IPS-NIHi7 (cell line): ENCODE measurements around the gene RNFT2.
"Not testable (repeated sequence)": the region's sequence is repeated elsewhere in the genome, so short reads cannot be mapped to it uniquely, and the experiment has no call there.

Experiments used
- DNase-seq: peaks from one replicate; pipeline ENCODE4 v3.0.0; 2012; ENCODE audit warnings: mixed read lengths; ENCODE audit errors: extremely low spot score

RNFT2 gene

DNA sequence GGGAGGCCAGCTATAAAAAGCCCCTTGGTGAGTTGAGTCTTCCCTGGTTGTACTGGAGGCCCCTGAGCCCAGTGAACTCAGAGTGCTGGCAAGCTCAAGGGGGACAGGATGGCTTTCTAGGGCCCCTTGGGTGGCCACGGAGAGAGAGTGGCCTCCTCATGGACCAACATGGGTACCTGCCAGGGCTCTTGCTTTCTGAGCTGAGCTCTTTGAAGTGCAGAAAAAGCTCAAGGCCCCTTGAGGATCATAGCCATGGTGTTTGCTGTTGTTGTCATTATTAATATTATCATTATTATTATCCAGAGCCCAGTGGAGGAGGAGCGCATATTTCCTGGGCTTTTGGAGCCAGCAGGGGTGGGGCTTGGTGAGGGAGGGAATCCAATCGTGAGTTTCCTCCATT is 6.7 kb downstream of the RNFT2 start:
- no peak for DNase-seq

DNA sequence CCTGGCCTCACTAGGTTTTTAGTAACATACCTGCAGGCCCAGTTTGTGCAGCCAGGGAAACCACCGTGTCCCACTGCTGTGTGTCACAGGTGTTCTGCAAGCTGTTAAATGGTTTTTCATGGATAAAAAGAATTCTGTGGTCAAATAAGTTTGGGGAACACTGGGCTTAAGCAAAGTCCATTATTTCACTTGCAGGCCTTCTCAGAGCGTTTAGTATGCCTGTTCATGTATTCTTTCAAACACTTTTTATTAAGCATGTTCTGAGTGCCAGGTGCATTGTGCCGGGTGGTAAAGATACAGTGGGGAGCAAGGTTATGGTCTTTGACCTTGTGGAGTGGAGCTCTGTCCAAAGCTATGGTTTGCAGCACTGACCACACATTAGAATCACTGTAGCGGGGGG is 7.4 kb downstream of the RNFT2 start:
- DNase-seq: no peak

DNA sequence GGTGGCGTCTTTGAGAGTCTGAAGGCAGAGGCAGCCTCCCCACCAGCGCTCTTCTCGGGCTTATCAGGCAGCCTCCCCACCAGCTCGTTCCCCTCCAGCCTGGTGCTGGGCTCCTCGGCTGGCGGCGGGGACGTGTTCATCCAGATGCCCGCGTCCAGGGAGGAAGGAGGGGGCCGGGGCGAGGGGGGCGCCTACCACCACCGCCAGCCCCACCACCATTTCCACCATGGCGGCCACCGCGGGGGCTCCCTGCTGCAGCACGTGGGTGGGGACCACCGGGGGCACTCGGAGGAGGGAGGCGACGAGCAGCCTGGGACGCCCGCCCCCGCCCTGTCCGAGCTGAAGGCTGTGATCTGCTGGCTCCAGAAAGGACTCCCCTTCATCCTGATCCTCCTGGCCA is 11.8 kb downstream of the RNFT2 start:
- DNase-seq: no peak

DNA sequence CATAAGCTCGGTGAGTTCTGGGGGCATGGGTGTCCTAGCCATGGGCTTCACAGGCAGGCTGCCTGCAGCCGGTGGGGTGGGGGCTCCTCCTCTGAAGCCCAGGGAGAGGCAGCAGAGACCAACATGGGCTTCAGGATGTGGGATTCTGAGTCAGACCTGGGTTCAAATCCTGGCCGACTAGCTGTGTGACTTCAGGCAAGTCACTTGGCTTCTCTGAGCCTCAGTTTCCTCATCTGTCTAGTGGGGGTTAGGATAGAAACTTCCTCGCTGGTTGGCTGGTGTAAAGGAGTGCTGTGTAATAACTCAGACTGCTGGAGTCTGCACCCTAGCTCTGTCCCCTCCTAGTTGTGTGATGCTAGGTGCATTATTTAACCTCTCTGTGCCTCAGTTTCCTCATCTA is 12.2 kb downstream of the RNFT2 start:
- no peak for DNase-seq

DNA sequence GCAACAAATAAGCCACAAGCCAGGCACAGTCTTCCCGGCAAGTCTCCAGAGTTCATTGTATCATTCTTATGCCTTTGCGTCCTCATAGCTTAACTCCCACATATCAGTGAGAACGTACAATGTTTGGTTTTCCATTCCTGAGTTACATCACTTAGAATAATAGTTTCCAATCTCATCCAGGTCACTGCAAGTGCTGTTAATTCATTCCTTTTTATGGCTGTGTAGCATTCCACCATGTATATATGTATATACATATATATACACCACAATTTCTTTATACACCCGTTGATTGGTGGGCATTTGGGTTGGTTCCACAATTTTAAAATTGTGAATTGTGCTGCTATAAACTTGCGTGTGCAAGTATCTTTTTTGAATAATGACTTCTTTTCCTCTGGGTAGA is 16.0 kb downstream of the RNFT2 start:
- not testable (repeated sequence) for DNase-seq

DNA sequence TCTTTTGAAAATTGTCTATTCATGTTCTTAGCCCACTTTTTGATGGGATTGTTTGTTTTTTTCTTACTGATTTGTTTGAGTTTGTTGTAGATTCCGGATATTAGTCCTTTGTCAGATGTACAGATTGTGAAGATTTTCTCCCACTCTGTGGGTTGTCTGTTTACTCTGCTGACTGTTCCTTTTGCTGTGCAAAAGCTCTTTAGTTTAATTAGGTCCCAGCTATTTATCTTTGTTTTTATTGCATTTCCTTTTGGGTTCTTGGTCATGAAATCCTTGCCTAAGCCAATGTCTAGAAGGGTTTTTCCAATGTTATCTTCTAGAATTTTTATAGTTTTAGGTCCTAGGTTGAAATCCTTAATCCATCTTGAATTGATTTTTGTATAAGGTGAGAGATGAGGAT is 16.7 kb downstream of the RNFT2 start:
- DNase-seq: not testable (repeated sequence)

DNA sequence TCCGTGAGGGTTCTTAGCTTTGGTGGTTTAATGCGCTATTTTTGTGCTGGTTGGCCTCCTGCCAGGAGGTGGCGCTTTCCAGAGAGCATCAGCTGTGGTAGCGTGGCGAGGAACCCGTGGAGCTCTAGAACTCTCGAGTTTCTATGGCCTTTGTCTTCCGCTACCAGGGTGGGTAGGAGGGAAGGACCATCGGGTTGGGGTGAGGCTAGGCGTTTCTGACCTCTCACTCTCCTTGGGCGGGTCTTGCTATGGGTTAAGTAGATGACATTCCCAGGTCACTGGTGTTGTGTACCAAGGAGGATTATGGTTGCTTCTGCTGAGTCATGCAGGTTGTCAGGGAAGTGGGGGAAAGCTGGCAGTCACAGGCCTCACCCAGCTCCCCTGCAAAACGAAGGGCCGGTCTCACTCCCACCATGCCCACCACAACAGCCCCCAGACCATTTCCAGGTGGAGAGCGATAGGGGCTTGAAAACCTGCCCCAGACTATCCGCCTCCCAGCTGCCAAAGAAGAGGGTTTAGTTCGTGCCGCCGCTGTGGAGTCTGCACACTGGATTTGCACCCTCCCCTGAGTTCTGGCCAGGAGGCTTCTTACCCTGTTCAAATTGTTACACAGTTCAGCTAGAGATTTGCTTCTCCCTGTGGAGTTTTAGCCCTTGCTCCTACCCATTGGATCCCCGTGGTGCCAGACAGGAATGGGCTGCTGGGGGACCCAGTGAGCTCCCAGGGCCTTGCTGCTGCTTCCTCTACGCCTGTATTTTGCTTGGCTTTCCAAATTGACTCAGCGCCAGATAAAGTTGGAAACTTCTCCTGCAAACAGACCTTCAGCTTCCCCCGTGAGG is 21.9 kb downstream of the RNFT2 start:
- DNase-seq: peak; percentile 73

DNA sequence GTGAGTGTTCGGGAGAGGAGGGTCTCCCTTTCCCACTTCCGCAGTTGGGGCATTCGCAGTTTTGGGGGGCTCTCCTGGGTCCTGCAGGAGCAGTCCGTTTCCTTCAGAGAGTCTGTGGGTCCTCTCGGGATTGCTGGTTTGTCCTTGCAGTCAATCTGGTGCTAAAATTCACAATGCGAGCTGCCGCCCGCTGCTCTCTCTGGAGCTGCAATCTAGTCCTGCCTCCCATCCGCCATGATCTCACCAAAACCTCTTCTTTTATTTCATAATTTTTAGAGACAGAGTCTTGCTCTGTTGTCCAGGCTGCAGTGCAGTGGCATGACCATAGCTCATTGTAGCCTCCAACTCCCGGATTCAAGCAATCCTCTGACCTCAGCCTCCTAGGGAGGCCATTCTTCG is 22.5 kb downstream of the RNFT2 start:
- DNase-seq: no peak

DNA sequence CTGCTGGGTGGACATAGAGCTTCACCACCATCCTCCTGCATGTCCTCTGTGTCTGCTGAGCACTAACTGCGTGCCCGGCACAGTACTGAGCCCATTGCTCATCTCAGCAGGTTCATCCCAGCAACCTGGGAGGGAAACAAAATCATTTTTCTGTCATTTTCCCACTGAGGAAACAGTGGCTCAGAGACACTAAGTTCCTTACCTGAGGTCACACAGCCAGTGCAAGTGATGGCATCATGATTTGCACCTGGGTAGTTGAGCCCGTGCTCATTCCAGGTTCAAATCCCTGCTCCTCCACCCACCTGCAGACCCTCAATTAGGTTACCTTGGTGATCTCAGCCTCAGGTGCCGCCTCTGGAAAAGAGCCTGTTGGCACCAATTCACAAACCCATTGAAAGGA is 23.4 kb downstream of the RNFT2 start:
- DNase-seq: no peak

DNA sequence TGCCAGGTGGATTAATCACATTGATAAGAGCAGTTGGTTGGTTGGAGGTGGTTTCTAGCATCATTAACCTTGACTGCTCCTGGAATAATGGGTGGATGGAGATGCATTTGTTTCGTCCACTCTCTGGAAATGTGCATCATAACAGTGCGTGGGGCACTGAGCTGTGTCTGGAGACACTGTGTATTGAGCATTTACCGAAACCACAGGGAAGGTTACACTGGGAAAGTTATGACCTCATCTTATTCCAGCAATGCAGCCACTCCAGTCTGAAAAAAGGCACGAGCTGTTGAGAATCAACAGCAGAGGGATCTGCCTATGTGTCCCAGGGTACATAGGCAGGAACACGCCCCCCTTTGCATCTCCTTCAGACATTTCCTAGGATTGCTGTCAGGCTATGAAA is 27.2 kb downstream of the RNFT2 start:
- DNase-seq: no peak

DNA sequence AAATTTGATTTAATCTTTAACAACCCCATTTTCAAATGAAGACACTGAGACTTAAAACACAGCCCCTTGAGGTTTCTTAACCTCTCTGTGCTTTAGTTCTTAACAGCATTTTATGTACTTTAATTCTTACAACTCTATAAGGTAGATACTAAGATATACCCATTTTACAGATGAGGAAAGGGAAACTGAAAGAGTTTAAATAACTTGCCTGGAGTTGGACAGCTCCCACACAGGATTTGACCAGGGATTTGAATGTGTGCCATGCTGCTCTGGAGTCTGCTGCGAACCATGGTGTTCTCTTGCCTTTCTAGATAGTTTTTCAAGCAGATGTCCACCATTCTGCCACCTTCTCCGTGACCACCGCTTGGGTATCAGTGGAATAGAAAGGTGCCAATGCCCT is 28.2 kb downstream of the RNFT2 start:
- no peak for DNase-seq

DNA sequence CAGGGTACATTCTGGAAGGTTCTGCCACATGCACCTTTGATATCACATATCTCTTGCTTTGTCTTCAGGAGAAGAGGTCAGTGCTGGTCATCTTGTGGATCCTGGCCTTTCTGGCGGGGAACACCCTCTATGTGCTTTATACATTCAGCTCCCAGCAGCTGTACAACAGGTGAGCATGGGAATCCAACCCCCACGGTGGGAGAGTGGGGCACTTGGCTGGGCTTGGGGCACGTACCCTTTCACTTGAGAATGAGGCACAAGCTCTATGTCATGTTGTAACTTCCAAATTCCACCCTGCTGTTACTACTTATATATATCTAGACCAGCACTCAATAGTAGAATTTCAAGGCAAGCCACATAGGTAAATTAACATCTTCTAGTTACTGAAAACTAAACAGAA is 28.6 kb downstream of the RNFT2 start:
- no peak for DNase-seq

DNA sequence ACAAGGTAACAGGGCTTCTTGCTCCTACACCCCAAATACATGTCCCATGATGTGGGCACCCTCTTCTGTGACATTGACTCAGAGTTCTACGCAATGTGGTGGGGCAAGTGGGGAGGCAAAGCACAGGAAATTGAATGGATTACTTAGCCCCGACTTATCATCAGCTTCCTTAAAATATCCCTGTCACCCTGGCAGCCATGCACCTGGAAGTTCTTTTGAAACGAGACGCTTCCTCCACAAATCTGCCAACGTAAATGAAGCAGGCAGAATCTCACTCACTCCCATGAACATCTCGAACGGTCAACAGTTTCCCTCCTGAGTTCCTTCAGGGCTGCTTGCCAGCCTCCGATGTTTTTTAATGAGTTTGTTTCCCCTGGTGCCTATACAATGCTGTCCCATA is 33.5 kb downstream of the RNFT2 start:
- DNase-seq: no peak

DNA sequence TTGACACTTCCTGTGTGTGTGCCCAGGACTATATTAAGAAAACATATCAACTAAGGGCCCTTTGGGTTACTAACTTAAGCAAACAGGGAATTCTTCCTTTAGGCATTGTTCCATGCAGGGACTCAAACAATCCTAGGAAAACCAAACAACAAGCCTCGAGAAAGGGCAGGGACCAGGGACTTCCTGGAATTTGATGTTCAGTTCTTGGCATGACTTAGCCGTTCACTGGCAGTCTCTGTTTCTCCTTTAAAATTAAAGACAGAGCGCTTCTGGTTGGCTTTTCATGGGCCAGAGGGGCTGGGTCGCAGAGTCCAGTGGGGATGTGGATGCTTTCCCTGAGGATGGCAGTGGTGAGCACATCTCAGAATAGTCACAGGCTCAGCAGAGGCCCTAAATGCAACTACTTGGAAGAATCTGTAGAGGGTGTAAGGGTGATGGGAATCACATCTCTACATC is 35.2 kb downstream of the RNFT2 start:
- peak; percentile 78 for DNase-seq

DNA sequence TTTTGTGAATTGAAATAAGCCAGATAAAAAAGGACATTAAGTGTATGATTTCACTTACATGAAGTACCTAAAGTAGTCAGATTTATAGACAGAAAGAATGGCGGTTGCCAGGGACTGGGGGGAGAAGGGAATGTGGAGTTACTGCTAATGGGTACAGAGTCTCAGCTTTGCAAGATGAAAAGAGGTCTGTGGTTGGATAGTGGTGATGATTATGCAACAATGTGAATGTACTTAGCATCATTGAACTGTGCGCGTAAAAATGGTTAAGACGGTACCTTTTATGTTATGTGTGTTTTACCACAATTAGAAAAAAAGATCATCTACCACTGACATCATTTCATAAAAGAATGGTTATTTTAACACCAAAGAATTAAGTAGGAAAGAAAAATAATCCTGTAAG is 35.9 kb downstream of the RNFT2 start:
- no peak for DNase-seq

DNA sequence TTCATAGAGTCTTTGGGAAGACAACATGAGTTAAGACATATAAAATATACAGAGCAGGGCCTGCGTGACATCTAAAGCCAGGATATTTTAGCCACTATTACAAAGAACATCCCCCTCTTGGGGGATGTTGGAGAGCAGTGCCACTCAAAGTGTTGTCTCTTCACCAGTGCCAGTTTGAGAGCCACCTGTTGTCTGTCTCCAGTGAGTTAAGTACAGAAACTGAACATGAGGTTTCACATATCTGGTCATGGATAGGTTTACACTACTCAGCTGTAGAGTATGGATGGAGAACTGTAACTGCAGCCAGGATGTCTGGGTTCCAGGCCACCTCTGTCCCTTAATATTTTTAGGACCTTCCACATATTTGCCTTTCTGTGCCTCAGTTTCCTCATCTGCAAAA is 39.1 kb downstream of the RNFT2 start:
- no peak for DNase-seq

DNA sequence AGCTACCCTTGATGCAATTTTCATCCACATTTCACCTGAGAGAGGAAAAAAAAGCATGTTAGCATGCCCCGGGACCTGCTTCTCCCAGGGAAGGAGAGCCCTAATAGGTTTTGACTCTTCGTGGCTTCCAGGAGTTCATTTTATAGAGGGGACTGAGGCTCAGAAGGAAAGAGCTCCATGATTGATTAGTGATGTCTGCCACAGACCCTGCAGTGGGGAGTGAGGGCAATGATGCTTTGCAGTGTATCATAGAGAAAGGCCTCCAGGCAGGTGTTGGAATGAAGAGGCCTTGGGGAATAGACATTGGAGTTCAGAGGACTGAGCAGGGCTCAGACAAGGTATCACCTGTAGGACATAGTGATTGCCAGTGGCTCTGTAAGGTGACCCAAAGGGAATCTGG is 41.5 kb downstream of the RNFT2 start:
- DNase-seq: no peak

DNA sequence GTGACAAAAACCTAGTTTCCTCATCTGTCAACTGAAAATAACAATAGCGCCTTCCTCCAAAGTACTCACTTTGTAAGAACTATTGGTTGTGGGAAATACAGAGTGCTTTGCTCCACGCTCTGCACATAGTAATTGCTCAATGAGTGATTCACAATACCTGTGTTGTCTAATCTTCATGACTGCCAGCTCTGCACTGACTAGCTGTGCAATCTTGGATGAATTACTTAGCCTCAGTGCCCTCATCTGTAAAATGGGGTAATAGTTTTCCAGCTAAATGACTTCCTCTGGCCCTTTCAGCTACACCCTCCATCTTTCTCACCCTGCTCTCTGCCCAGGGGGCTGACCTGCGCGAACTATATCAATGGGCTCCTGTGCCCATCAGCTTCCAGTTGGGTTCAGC is 42.8 kb downstream of the RNFT2 start:
- no peak for DNase-seq

DNA sequence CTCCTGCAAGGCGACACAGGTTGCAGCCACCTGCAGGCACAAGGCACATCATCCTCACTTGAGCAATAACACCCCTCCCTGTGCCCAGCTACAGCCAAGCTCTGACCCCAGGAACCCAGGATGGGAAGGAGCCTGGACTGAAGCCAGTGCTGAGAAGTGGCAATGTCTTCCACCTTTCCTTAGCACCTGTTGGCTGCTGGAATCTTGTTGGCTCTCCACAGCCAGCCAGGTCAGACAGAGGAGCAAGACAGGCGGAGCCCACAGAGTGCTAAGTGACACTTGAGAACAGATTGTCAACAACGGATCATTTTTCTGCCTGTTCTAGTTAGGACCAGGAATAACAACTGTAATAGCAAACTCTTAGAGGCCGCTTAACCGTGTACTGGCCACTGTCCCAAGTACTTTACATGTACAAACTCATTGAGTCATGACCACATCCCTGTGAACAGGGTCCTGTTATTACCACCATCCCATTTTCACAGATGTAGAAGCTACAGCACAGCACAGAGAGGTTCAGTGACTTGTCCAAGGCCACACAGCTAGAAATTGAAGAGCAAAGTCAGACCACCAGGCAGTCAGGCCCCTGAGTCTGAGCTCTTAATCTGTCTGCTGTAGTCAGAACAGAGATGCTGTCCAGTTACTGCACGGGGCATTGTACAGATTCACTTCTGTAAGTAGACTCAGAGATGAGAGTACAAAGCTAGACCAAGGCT is 45.6 kb downstream of the RNFT2 start:
- no peak for DNase-seq

DNA sequence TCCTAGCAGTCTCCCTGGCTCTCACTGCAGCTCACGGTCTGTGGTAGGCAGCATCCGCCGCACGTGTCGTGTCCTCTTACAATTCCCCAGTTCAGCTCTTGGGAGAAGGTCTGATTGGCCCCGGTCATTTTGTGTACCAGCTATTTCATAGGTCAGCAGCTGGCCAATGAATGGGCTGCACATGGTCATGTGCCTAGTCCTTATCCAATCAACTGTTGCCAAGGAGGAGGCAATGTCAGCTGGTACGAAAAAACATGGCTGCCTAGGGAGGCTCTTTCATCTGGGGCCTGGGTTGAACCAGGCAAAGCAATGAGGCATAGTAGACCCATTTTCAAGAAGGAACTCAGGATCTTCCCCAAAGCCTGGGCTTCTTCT is 46.1 kb downstream of the RNFT2 start:
- peak; percentile 39 for DNase-seq

DNA sequence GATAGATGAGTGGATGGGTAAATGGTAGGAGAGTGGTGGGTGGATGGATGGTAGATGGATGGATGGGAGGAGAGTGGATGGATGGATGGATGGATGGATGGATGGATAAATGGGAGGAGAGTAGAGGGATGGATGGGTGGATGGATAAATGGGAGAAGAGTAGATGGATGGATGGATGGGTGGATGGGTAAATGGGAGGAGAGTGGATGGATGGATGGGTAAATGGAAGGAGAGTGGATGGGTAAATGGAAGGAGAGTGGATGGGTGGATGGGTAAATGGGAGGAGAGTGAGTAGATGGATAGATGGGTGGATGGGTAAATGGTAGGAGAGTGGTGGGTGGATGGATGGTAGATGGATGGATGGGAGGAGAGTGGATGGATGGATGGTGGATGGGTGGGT is 51.4 kb downstream of the RNFT2 start:
- not testable (repeated sequence) for DNase-seq

DNA sequence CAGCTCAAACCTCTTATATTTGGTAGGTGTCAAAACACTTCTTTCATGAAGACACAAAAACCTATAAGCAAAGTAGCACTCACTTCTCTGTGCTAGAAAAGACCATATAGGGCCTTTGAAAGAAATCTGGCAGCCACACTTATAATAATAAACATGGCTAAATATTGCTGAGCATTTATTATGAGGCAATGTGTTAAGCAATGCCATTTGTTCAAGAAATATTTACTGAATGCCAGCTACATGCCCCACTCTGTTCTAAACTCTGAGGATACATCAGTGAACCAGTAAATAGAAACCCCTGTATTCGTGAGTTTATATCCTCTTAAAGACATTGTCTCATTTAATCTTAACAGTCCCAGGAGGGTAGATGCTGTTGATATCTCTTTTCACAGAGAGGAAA is 52.0 kb downstream of the RNFT2 start:
- DNase-seq: no peak

DNA sequence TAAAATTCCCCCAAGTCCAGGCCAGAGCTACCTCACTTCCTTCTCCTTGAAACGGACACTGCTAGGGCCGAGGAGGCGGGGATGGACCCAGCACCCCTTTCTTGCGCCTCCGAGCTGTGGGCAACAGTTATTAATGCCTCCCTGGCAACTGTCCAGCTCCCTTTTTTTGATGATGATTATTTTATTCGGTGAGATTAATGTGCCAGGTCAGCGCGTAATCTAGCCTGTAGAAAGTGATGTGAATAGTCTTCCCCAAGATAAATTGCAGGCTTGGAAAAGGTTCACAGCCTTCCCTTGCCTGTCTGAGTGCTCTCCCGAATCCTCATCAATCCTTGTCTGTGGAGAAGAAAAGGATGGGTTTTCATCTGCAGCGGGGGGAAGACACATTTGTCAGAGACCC is 54.3 kb downstream of the RNFT2 start:
- no peak for DNase-seq
